Stimulated activated CD4-positive, alpha-beta T cell treated with anti-CD3 and anti-CD28 coated beads, Interleukin-15, amount 100 ng/mL, for 24 hours (primary cell): ENCODE results near the gene ZMIZ1.

Source experiments
- DNase-seq: peaks from one replicate; pipeline ENCODE4 v3.0.0-alpha.2; 2020

ZMIZ1 gene

DNA sequence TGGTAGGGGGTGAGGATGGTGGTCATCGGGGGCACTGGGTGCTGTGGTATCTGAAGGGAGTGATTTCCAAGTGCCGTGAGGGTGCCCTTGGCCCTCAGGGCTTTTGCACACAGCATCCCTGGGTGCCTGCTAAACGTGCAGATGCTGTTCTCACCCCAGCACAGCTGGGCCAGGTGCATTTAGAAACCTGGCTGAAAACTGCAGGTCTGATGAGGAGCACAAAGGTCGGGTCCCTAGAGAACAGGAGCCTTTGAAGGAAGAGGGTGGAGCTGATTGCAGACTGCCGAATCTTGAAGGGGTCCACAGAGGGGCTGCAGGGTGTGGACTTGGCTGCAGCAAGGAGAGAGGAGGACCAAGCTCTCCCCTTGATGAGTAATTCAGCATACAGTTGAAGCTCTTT is 32.0 kb downstream of the ZMIZ1 start:
- DNase-seq = no peak

DNA sequence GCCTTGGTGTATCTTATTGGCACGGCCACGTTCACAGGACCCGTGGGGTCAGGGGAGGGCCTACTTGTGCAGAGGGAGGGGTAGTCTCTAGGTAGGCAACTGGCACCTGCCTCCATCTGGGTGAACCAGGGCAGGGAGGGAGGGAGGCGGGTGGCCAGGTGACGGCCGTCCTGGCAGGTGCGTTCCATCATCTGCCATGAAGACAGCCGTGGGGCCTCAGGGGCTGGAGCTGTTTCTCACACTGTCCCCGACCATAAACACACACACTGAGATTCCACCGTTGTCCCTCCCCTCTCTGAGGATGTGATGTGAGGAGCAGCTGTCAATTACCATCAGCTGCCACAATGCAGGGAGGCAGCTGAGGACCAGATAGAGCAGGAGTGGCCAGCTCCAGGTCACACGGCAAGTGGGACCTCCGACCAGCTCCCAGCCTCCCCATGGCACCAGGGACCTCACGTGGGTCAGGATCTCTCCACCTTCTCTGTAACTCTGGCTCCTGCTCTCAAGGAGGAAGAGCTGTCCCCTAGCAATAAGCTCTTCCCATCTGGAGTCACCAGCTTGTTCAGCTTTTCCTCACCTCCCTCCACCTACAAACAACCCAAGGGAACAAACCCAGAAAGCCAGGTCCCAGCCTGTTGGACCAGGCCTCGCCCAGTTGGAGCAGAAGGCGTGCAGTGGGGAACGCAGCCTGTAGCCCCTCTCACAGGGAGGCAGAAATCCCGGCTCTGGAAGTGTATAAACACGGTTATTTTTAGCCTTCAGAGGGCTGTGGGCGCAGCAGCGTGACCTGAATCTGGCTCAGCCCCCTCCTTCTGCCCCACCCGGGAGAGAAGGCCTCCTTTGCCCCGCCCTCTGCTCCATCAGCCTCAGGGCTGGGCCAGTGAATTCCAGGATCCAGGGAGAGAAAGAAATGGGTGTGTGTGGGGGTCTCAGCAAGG is 33.1 kb downstream of the ZMIZ1 start:
- DNase-seq = no peak

DNA sequence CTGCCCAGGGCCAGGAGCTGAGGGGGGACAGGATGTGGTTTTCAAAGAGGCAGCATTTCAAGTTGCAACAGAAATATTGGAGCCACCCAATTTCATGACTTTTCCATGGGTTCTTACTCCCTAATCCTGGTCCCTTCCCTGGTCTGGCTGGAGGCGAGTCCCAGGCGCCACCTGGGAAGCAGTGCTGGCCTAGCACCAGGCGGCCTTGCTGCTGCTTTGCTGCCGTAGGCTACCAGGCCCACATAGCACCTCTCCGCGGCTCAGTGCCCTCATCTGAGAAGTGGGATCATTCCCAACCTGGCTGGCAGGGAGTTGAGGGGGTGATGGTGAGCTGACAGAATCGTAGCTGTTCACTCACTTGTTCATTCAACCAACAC is 33.7 kb downstream of the ZMIZ1 start:
- no peak for DNase-seq

DNA sequence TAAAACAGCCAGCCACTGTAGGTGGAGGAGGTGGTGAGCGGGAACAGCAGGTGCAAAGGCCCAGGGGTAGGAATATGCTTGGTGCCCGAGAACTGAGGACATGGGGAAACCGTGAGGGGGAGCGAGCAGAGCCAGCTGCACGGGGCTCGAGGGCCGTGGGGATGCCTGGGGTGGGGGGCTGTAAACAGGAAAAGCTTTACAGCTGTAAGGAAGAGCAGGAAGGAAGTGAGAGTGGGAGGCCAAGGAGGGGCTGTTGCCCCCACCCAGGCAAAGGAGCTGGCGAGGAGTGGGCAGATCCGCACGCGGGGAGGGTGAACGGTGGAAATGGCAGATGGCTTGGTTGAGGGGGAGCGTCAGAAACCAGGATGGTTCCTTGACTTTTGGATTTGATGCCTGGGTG is 34.4 kb downstream of the ZMIZ1 start:
- DNase-seq = no peak

DNA sequence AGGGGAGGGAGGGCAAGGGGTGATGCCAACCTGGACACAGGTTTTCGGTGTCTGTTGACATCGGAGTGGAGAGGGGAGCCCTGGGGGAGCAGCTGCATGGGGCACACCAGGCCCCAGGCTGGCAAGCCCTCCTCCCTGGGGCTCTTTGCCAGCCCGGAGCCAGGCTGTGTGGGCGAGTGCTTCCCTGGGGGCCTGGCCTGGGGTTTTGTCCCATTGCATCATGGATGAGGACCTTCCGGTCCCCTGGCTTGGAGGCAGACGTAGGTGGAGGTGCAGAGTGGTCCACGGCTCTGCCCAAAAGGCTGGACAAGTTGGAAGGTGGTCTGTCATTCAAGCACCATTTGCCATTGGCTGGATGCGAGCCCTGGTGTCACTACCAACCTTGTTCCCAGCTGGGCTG is 34.8 kb downstream of the ZMIZ1 start:
- no peak for DNase-seq

DNA sequence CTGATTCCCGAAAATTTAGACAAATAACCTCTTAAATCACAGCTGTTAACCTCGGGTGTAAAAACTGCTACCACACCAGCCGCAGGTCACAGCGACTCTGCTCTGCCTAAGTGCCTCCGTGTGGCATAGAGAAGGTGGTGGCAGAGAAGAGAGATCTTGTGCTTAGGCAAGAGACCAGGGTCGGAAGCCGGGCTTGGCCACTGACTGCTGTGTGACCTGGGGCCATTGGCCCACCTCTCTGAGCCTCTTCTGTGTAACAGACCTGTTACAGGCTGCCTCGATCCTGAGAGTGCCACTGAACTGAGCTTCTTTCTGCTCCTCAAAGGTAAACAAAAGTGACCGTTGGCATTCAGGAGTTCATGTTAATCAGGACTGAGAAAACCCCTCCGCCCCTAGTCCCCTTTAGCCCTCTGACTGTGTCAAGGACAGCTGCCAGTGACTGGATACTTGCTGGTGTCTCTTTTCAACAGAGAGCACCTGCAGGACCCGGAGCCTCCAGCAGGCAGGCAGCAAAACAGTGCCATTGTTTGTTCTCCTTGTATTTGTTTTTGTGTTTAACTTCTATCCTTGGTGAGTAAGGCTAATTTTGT is 36.5 kb downstream of the ZMIZ1 start:
- no peak for DNase-seq

DNA sequence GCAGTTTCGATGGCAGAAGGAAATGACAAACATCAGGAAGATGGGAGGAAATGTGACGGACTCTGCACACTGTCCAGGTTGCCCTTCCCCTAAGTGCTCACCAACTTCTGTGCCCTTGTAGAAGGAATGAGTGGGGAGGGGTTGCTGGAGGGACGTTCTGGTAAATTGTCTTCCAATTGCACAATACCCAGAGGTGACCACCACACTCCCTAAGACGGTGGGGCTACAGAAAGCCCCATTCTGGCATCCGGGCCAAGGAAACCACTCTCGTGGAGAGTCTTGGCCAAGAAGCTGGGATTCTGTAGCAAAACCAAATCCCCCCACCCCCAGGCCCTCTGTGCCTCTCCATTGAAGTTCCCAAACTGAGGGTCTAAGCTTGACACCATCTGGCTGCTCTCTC is 37.1 kb downstream of the ZMIZ1 start:
- DNase-seq = no peak

DNA sequence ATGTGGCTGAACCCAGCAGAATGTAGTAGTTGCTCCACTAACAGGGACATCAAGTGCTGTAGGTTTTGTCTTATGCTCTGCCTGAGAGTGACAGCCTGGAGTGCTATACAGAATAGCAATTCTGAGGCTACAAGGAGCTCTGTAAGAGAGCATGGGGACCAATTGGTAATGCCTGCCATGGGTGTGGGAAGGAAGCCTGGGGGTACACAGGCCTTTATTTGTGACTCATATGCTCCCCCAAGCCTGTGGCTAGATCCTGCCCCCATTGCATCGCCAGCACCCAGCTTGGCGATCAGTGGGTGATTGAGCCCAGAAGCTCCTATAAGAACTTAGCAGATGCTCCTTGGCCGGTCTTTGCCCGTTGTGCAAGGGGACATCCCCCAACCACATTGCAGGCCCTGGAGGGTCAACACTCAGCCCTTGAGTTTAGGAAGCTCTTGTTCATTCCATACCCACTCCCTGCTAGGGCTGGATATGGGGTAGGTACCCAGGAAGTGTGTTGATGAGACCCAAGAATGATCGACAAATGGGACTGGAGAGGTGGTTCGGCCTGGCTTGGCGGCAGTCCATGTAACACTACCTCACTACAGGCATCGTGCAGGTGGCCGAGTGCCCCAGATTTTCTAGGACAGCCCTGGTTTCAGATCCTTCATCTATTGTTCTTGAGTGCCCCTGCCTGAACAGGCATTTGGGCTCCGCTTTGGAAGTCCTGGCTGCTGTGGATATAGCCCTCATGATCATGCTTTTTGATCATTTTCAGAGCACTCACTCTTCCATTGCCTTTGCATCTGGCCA is 37.7 kb downstream of the ZMIZ1 start:
- no peak for DNase-seq

DNA sequence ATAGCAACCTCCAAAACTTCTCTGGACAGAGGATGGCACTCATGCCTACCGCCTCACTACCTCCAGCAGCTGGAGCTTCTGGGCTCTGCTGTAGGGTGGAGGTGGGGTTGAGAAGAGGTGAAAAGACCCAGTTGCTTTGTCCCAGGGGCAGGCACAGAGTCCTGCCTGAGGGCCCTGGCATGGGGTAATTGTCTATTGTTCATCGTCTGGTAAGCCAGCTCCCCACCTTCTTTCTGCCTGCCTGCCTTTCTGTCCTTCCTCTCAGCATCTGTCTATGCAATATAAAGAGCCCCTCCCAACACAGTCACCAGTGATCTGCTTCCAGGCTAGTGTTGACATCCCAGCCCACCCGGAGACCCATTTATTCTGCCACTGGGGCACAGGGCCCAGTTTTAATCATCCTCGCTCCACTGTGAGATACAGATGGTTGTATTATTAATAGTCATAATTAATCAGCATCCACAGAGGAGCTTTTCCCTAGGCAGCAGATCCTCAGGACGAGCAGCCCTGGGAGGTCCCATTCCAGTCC is 39.0 kb downstream of the ZMIZ1 start:
- no peak for DNase-seq

DNA sequence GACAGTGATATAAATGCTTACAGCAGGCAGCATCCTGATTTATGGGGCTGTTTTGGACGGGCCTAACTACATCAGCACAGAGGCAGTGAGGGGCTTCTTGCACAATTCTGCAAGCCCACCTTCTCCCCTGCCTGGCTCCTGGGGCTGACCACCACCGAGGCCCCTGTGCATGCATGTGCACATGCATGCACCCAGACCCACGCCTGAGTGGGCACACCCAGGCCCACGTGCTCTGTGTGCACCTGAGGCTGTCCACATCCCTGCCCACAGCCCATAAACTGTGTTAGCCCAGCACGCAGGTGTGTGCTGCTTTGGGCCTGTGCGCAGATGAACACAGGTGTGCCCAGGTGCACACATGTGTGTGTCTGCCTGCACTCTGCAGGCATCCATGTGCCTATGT is 40.0 kb downstream of the ZMIZ1 start:
- no peak for DNase-seq

DNA sequence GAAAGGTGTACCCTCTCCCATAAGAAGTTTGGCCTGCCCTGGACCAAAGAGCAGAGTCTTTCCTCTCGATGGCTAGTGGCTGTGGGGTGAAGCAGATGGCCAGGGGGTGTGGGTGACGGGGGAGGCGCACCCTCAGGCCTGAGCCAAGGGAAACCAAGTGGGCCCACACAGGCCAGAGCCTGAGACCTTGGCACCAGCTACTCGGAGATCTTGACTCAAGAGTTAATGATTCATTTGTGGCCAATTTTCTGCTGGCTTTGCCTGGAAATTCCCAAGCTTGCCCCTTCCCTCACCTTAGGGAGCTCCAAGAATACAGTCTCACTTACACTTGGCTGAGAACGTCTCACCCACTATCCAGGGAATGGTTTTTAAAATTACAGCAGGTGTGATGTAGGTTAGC is 42.7 kb downstream of the ZMIZ1 start:
- no peak for DNase-seq

DNA sequence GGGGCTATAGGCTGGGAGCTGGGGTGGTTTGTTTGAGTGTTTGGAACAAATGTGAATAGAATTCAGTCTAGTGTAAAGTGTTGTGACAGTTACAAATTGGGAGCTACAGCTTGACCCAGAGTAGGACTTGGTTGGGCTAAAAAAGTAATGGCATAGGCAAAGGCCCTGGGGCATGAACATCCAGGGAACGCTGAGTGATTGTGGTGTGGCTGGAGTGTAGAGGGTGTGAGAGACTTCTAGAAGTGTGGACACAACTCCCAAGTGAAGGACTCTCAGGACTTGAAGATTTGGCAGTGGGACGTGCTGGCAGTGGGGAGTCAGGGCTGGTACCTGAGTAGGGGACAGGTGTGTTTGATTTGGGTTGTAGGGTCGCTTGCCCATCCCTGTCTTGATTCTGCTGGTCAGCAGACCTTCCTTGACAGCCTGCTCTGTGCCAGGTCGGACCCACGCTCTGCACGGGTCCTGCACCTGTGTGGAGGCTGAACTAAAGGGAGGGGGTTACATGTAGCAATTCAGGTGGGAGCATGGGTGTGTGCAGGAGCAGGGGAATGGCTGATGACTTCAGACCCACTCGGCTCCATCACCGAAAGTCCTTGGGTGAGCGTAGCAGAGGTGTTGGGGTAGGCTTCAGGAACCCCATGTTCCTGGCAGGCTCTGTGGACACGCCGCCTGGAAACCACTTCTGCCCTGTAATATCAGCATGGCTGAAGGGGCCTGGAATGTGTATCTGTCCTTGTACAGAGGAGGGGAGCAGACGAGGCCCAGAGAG is 43.3 kb downstream of the ZMIZ1 start:
- DNase-seq = no peak

DNA sequence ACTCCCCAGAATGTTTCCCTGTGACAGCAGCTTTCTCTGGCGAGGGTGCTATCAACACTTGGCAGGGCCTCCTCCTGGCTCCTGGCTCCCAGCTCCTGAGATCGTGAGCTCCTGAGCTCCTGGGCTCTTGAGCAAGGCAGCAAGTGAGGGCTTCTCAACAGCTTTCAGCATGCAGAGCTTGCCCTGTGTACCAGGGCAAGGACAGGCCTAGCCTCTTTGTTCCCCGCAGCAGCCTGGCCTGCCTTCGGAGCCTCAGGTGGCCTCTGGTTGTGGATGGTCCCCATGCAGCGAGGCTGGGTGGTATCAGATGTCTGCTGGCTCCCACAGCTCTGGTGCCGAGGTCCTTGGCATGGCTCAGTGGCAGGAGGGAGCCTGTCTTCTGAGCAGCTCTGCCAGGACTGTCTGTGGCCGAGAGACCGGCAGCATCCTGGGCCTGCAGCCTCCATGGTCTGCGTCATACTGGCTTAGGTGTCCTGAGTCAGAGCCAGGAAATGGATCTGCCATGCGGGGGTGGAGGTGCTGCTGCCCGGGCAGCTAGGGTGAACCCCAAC is 44.2 kb downstream of the ZMIZ1 start:
- no peak for DNase-seq

DNA sequence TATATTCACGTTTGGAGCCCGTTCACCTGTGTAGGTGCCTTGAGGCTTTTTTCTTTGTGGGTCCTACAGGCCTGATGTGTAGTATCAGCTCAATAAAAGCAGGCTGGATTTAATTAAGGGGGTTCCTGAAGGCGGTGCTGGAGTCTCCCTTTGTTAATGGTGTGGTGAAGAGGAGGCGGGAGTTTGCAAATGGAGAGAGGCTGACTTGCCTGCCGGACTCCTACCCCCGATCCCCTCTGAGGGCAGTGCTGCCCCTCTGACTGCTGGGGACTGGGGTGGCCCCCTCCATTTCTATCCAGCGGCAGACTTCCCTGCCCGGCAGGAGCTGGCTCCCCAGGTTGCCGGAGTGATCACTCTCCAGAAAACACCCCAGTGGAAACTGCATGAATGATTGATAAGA is 45.1 kb downstream of the ZMIZ1 start:
- no peak for DNase-seq

DNA sequence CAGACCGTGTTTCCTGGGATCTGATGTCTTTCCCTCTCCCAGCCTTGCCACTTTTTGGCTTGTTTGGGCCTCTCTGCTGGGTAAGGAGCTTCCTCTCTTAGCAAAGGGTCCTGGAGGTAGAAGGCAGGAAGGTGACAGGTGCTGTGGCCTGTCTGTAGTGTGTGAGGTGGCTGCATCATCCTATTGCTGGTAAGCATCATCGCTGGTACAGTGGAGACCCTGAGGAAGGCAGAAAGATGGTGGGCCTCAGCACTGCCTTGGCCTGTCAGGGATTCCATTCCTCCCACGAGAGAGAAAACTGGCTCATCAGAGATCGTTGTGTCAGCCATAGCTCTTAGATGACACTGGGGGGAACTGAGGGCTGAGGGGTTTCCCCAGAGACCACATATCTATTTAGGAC is 46.5 kb downstream of the ZMIZ1 start:
- DNase-seq = no peak

DNA sequence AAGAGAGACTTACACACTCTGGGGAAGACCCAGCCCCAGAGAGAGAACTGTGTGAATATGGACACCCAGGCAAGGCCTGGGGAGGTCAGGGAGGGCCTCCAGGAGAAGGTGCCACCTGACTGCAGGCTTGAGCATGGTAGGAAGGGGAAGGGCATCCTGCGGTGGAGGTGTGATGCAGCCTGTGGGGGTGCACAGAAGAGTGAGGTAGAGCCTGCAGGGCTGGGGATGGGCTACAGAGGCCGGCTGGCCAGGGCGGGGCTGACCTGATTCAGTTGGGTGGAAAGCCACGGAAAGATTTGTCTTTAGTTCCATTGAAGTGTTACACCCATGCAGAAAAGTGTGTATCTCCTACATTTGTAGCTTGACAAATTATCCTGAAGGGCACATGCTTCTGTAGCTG is 47.6 kb downstream of the ZMIZ1 start:
- DNase-seq = no peak

DNA sequence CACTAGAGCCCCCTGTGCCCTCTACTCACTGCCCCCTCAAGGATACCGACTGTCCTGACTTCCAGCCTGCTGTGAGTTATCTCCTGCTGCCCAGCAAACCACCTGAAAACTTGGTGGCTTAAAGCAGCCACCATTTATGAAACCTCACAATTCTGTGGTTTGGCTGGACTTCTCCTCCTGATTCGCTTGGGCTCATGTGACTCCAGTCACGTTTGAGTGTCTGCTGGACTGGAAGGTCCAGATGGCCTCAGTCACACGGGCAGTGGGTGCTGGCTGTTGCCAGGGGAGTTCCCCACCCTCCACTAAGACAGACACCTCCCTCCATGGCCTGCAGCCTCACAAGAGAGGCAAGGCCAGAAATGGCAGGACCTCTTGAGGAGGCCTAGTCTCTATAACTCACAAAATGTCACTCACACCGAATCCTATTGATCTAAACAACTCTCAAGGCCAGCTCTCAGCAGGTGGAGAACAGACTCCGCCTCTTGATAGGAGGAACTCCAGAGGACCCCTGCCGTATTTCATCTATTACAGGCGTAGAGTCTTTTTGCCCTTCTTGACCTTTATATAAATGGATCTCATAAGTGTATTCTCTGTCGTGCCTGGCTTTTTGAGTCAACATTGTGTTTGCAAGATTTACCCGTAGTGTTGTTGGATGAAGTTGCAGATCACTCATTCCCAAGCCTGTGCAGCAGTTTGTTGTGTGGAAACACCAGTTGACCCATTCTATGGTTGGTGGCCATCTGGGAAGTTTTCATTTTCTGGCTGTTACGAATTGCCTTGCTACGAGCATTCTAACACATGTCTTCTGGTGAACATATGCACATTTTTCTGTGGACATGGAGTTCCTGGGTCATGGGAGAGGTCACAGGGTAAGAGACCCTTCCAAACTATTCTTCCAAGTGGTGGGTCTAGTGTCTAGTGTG is 48.3 kb downstream of the ZMIZ1 start:
- DNase-seq = no peak

DNA sequence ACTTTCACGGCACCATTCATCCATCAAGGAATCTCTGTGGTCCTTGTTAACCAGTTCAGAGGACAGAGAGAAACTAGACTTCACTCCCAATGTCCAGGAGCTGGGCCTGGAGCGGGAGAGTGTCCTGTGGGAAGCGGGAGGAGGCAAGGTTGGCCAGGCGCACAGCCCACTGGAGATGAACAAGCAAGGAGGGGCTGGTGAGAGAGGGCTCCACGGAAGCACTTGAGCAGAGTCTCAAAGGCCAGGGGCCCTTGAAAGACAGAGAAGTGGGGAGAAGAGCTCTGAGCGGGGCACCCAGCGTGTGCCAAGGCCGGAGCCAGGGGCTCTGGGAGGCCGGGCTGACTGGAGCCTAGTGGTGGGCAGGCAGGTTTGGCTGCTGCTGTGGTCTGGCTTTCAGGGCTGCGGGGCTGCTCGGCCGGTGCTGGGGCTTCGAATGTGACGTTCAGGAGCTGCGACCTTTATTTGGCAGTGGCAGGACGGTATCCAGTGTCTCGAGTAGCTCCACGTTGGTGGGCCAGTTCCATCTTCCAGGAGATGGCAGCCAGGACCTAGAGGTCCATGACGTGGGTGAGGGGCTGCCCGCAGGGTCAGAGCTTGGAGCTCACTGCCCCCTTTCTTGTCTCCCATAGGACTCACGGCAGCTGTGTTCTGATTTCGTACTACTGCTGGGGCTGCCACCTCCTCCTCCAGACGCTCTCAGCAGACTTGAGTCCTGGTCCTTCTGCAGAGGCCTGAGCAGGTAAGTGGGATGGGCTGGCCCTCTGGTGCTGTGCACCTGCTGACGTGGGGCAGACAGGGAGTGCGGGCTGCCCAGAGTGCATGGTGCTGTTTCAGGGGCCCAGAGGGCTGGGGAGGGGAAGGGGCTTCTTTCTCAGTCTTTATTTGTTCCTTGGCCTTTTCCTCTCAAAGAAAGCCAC is 49.8 kb downstream of the ZMIZ1 start:
- DNase-seq = no peak

DNA sequence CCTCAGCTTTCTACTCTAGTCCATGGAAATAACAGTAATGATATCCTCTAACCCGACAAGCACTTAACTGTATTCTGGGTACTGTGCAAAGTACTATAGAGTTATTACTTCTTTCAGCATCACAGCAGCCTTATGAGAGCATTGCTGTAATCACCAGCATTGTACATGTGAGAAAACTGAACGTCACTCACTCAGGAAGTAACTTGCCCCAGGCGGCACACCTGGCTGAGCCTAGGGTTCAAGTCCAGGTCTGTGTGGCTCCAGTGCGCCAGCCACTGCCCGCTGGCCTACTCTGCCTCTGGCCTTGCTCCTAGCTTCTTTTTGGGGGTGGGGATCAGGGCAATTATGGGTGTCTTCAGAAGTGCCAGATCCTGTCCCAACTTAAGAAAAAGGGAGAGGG is 50.5 kb downstream of the ZMIZ1 start:
- DNase-seq = no peak

DNA sequence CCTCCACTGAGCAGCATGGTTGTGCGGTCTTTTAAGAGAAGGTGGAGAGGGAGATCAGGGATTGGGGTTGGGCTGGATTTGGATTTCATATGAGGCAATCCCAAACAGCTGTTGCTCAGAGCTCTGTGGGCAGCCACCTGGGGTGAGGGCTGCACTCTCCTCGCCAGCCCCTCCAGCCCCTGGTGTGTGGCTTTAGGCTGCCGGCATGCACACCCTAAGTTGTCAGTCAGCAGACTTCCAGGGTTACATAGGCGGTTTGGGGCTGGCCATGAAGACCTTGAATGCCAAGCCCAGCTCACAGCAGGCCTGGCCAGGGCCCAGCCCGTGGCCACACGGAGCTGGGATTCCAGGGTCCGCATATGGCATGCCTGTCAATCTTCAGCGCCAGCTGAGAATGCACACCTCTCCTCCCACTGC is 54.8 kb downstream of the ZMIZ1 start:
- DNase-seq = no peak
